ENCODE results near the gene TRIM15. TPM values are rescaled to one million over a fixed set of nuclear protein-coding genes. Genes with fewer than 3 reads are reported as not detected.

Gene TRIM15
- total RNA-seq, 1 experiment from 2014 or later: 6.5 TPM

DNA sequence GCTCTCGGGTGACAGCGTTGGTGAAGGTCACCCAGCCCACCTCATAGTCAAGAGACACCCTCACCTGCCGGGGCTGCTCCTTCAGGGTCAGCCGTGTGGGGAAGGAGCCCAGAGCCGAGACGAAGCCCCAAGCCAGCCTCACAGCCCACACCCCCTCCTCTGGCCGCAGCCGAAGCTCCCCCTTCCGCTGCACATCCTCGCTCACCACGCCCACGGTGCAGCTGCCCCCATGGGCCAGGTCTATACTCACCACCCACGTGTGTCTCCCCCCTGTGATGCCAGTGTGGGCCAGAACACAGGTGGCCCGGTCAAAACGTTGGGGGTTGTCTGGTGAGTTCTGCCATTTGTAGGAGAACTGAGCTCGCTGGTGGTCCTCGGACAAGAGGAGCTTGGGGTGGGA, 9.3 kb upstream of the TRIM15 start:
- H3K9ac ChIP-seq (ENCODE audit: low read length): no peak overlapping the region; the same call in 1 of the 2 replicates
- H3K4me3 ChIP-seq (replicated peaks in 1 of 2; ENCODE audit: low read depth in 1 of 2, low read length in 2 of 2): no peak overlapping the region
- RAD21 ChIA-PET (ENCODE audit: low non-redundant PET in 1 of 2, low total read pairs in 2 of 2, uncharacterized antibody in 2 of 2, unreplicated experiment in 2 of 2): no interaction called here
- H3K27ac ChIP-seq (ENCODE audit: low read depth, low read length): no peak overlapping the region
- intact Hi-C loops (cut with micrococcal nuclease): no loop called here
- H3K4me2 ChIP-seq (ENCODE audit: low read length): peak overlapping the region; percentile 74; the same call in 1 of the 2 replicates
- peak overlapping the region; percentile 40 for H2AFZ ChIP-seq (ENCODE audit: low read depth, low read length, poor library complexity, severe bottlenecking)
- ATAC-seq (no peak), DNase-seq (ENCODE audit: low read depth, low spot score) (no peak)
- H3K9me2 ChIP-seq (ENCODE audit: insufficient read depth): no peaks in the 10 kb centered on the region
- H3K36me3 ChIP-seq (ENCODE audit: control insufficient read depth in 1 of 2, insufficient read depth in 2 of 2, low read length in 2 of 2): no peaks in the 10 kb centered on the region
- H4K20me1 ChIP-seq (ENCODE audit: insufficient read depth): no peaks in the 10 kb centered on the region
- H3K79me2 ChIP-seq (ENCODE audit: insufficient read depth, low read length): no peaks in the 10 kb centered on the region
- H3K4me1 ChIP-seq (ENCODE audit: control insufficient read depth in 1 of 2, insufficient read depth in 2 of 2, low read length in 2 of 2): peaks cover 28 to 31% of the 10 kb centered on the region in 2 experiments
- POLR2A ChIA-PET: interaction anchor here (1.0 kb wide), 1 partner anchor 52 kb away, joined by 3 read pairs; no protein-coding TSS in a partner anchor
- H3K27me3 ChIP-seq (ENCODE audit: insufficient read depth, low read length): no peaks in the 10 kb centered on the region
- BruUV-seq (replicated peaks): no TSS peak
- CTCF ChIA-PET: interaction anchor here (0.9 to 2.1 kb wide), 3 partner anchors 23 to 51 kb away, joined by 3 to 11 read pairs (median 4); no protein-coding TSS in a partner anchor
- no peaks in the 10 kb centered on the region for H3K9me3 ChIP-seq (ENCODE audit: control insufficient read depth in 1 of 2, insufficient read depth in 1 of 2, low read depth in 1 of 2, low read length in 2 of 2)
- TF ChIP-seq, protein P1, sequence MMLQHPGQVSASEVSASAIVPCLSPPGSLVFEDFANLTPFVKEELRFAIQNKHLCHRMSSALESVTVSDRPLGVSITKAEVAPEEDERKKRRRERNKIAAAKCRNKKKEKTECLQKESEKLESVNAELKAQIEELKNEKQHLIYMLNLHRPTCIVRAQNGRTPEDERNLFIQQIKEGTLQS (IDR thresholded peaks at IDR 0.05): no peak
- TF ChIP-seq, protein P2, sequence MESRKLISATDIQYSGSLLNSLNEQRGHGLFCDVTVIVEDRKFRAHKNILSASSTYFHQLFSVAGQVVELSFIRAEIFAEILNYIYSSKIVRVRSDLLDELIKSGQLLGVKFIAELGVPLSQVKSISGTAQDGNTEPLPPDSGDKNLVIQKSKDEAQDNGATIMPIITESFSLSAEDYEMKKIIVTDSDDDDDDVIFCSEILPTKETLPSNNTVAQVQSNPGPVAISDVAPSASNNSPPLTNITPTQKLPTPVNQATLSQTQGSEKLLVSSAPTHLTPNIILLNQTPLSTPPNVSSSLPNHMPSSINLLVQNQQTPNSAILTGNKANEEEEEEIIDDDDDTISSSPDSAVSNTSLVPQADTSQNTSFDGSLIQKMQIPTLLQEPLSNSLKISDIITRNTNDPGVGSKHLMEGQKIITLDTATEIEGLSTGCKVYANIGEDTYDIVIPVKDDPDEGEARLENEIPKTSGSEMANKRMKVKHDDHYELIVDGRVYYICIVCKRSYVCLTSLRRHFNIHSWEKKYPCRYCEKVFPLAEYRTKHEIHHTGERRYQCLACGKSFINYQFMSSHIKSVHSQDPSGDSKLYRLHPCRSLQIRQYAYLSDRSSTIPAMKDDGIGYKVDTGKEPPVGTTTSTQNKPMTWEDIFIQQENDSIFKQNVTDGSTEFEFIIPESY (IDR thresholded peaks at IDR 0.05; ENCODE audit: extremely low read depth, insufficient replicate concordance, low read length): no peak
- TF ChIP-seq EZH2phosphoT487 (IDR thresholded peaks at IDR 0.05; ENCODE audit: borderline replicate concordance) (no peak), EZH2 (IDR thresholded peaks at IDR 0.05) (no peak), YY1 (IDR thresholded peaks at IDR 0.05; ENCODE audit: extremely low read depth, insufficient replicate concordance, low read depth, low read length) (no peak), POLR2A (IDR thresholded peaks at IDR 0.05; ENCODE audit: borderline replicate concordance, extremely low read depth, insufficient read depth, insufficient read length) (no peak), SP1 (IDR thresholded peaks at IDR 0.05; ENCODE audit: low read depth) (no peak)
- TF ChIP-seq, protein P3, sequence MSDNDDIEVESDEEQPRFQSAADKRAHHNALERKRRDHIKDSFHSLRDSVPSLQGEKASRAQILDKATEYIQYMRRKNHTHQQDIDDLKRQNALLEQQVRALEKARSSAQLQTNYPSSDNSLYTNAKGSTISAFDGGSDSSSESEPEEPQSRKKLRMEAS (IDR thresholded peaks at IDR 0.05): no peak

Measured in HCT116 (cell line).